ENCODE measurements around the gene DLG4. TPM values are rescaled to one million over a fixed set of nuclear protein-coding genes. Genes with fewer than 3 reads are reported as not detected.

Gene DLG4
- total RNA-seq, 2 donors from 2014 or later = 16.2 to 16.7 TPM

- peak within 1 kb of the TSS; percentile 79 for H3K27ac Mint-ChIP-seq
- DNase-seq = peak; percentile 95 to 98
- peaks cover 65% of the 10 kb centered on the region for H3K4me1 Mint-ChIP-seq (ENCODE audit: low read depth)
- peak; percentile 57 to 60 for ATAC-seq (replicated peaks in 1 of 2)
- H3K4me3 Mint-ChIP-seq = peak within 1 kb of the TSS; percentile 85 to 89
- no peaks in the 10 kb centered on the region for H3K9me3 Mint-ChIP-seq
- no peaks in the 10 kb centered on the region for H3K27me3 Mint-ChIP-seq (ENCODE audit: low read depth)
- H3K36me3 Mint-ChIP-seq (ENCODE audit: insufficient read depth in 2 of 2) = peaks cover 10 to 16% of the 10 kb centered on the region in 2 donors
These were observed 14.7 kb upstream of the DLG4 start, which contains the start of gene DVL2 for GRCh38 chr17:7234083-7234951. Gene DVL2, minus strand, starts transcription at chr17:7234517. Its CDS starts 255 bp downstream, at chr17:7234262.

GRCh38 chr17:7233701-7234082, 14.1 kb upstream of the DLG4 start:
- H3K4me1 Mint-ChIP-seq (ENCODE audit: low read depth) = peaks cover 65% of the 10 kb centered on the region
- H3K27me3 Mint-ChIP-seq (ENCODE audit: low read depth) = no peaks in the 10 kb centered on the region
- H3K9me3 Mint-ChIP-seq = no peaks in the 10 kb centered on the region
- H3K4me3 Mint-ChIP-seq = peak overlapping the region; percentile 85 to 89
- ATAC-seq (replicated peaks in 1 of 2) (peak; percentile 1 to 3), DNase-seq (no peak)
- peak overlapping the region; percentile 79 for H3K27ac Mint-ChIP-seq
- H3K36me3 Mint-ChIP-seq (ENCODE audit: insufficient read depth in 2 of 2) = peaks cover 8 to 15% of the 10 kb centered on the region in 2 donors

GRCh38 chr17:7232114-7232513, 12.5 kb upstream of the DLG4 start:
- H3K36me3 Mint-ChIP-seq (ENCODE audit: insufficient read depth in 2 of 2) = peaks cover 8 to 14% of the 10 kb centered on the region in 2 donors

GRCh38 chr17:7229504-7229903, 9.9 kb upstream of the DLG4 start:
- Mint-ChIP-seq H3K36me3 (ENCODE audit: insufficient read depth in 2 of 2) (peaks cover 6 to 8% of the 10 kb centered on the region in 2 donors), H3K9me3 (no peaks in the 10 kb centered on the region), H3K4me1 (ENCODE audit: low read depth) (peaks cover 40% of the 10 kb centered on the region), H3K27ac (no peak overlapping the region), H3K4me3 (no peak overlapping the region), H3K27me3 (ENCODE audit: low read depth) (no peaks in the 10 kb centered on the region)
- DNase-seq (no peak), ATAC-seq (replicated peaks in 1 of 2) (no peak)

More at GRCh38 chr17:7232114-7232513, 12.5 kb upstream of the DLG4 start:
- no peak for ATAC-seq (replicated peaks in 1 of 2)
- Mint-ChIP-seq H3K27me3 (ENCODE audit: low read depth) (no peaks in the 10 kb centered on the region), H3K9me3 (no peaks in the 10 kb centered on the region), H3K4me1 (ENCODE audit: low read depth) (peaks cover 66% of the 10 kb centered on the region), H3K27ac (no peak overlapping the region), H3K4me3 (peak overlapping the region; percentile 36 to 89)
- DNase-seq = no peak

GRCh38 chr17:7228920-7229319, 9.3 kb upstream of the DLG4 start:
- peaks cover 39% of the 10 kb centered on the region for H3K4me1 Mint-ChIP-seq (ENCODE audit: low read depth)
- H3K9me3 Mint-ChIP-seq = no peaks in the 10 kb centered on the region
- DNase-seq = no peak
- no peak for ATAC-seq (replicated peaks in 1 of 2)
- H3K4me3 Mint-ChIP-seq = no peak overlapping the region
- no peak overlapping the region for H3K27ac Mint-ChIP-seq
- no peaks in the 10 kb centered on the region for H3K27me3 Mint-ChIP-seq (ENCODE audit: low read depth)
- peaks cover 5 to 7% of the 10 kb centered on the region in 2 donors for H3K36me3 Mint-ChIP-seq (ENCODE audit: insufficient read depth in 2 of 2)

- Mint-ChIP-seq H3K27me3 (ENCODE audit: low read depth) (no peaks in the 10 kb centered on the region), H3K4me3 (no peak overlapping the region), H3K36me3 (ENCODE audit: insufficient read depth in 2 of 2) (peaks cover 5 to 6% of the 10 kb centered on the region in 2 donors), H3K27ac (no peak overlapping the region), H3K9me3 (no peaks in the 10 kb centered on the region), H3K4me1 (ENCODE audit: low read depth) (peaks cover 29% of the 10 kb centered on the region)
- DNase-seq (no peak), ATAC-seq (replicated peaks in 1 of 2) (no peak)
These were observed 7.4 kb upstream of the DLG4 start for GRCh38 chr17:7226721-7227710.

GRCh38 chr17:7225711-7226331, 6.2 kb upstream of the DLG4 start:
- H3K9me3 Mint-ChIP-seq = no peaks in the 10 kb centered on the region

GRCh38 chr17:7224661-7225111, 5.0 kb upstream of the DLG4 start:
- DNase-seq (no peak), ATAC-seq (replicated peaks in 1 of 2) (no peak)
- H3K36me3 Mint-ChIP-seq (ENCODE audit: insufficient read depth in 2 of 2) = peaks cover 3 to 4% of the 10 kb centered on the region in 2 donors
- peaks cover 29% of the 10 kb centered on the region for H3K4me1 Mint-ChIP-seq (ENCODE audit: low read depth)
- H3K27me3 Mint-ChIP-seq (ENCODE audit: low read depth) = no peaks in the 10 kb centered on the region
- no peak overlapping the region for H3K27ac Mint-ChIP-seq
- no peaks in the 10 kb centered on the region for H3K9me3 Mint-ChIP-seq
- H3K4me3 Mint-ChIP-seq = no peak overlapping the region

More at GRCh38 chr17:7225711-7226331, 6.2 kb upstream of the DLG4 start:
- Mint-ChIP-seq H3K4me1 (ENCODE audit: low read depth) (peaks cover 29% of the 10 kb centered on the region), H3K36me3 (ENCODE audit: insufficient read depth in 2 of 2) (peaks cover 5% of the 10 kb centered on the region in 2 donors), H3K27me3 (ENCODE audit: low read depth) (no peaks in the 10 kb centered on the region), H3K4me3 (no peak overlapping the region), H3K27ac (no peak overlapping the region)
- DNase-seq = no peak
- no peak for ATAC-seq (replicated peaks in 1 of 2)

GRCh38 chr17:7224110-7224509, 4.5 kb upstream of the DLG4 start:
- no peak overlapping the region for H3K4me3 Mint-ChIP-seq
- no peaks in the 10 kb centered on the region for H3K27me3 Mint-ChIP-seq (ENCODE audit: low read depth)
- peaks cover 1 to 4% of the 10 kb centered on the region in 2 donors for H3K36me3 Mint-ChIP-seq (ENCODE audit: insufficient read depth in 2 of 2)

GRCh38 chr17:7223375-7223774, 3.7 kb upstream of the DLG4 start:
- Mint-ChIP-seq H3K27me3 (ENCODE audit: low read depth) (no peaks in the 10 kb centered on the region), H3K36me3 (ENCODE audit: insufficient read depth in 2 of 2) (peaks cover 1 to 4% of the 10 kb centered on the region in 2 donors), H3K4me1 (ENCODE audit: low read depth) (peaks cover 42% of the 10 kb centered on the region), H3K27ac (no peak overlapping the region), H3K9me3 (no peaks in the 10 kb centered on the region), H3K4me3 (no peak overlapping the region)
- DNase-seq (no peak), ATAC-seq (replicated peaks in 1 of 2) (no peak)

More at GRCh38 chr17:7224110-7224509, 4.5 kb upstream of the DLG4 start:
- no peak for ATAC-seq (replicated peaks in 1 of 2)
- H3K4me1 Mint-ChIP-seq (ENCODE audit: low read depth) = peaks cover 35% of the 10 kb centered on the region
- H3K27ac Mint-ChIP-seq = no peak overlapping the region
- H3K9me3 Mint-ChIP-seq = no peaks in the 10 kb centered on the region
- DNase-seq = no peak

- DNase-seq = no peak
- no peaks in the 10 kb centered on the region for H3K9me3 Mint-ChIP-seq
- peaks cover 43% of the 10 kb centered on the region for H3K4me1 Mint-ChIP-seq (ENCODE audit: low read depth)
- H3K36me3 Mint-ChIP-seq (ENCODE audit: insufficient read depth in 2 of 2) = peaks cover 1 to 2% of the 10 kb centered on the region in 2 donors
- H3K27ac Mint-ChIP-seq = no peak overlapping the region
- no peak overlapping the region for H3K4me3 Mint-ChIP-seq
- no peak for ATAC-seq (replicated peaks in 1 of 2)
- no peaks in the 10 kb centered on the region for H3K27me3 Mint-ChIP-seq (ENCODE audit: low read depth)
These were observed 3.3 kb upstream of the DLG4 start for GRCh38 chr17:7222972-7223292.

- H3K27me3 Mint-ChIP-seq (ENCODE audit: low read depth) = no peaks in the 10 kb centered on the region
- H3K36me3 Mint-ChIP-seq (ENCODE audit: insufficient read depth in 2 of 2) = peaks cover 1 to 2% of the 10 kb centered on the region in 2 donors
- ATAC-seq (replicated peaks in 1 of 2) (no peak), DNase-seq (no peak)
- H3K9me3 Mint-ChIP-seq = no peaks in the 10 kb centered on the region
- peaks cover 46% of the 10 kb centered on the region for H3K4me1 Mint-ChIP-seq (ENCODE audit: low read depth)
- no peak overlapping the region for H3K4me3 Mint-ChIP-seq
- no peak overlapping the region for H3K27ac Mint-ChIP-seq
These were observed 2.7 kb upstream of the DLG4 start for GRCh38 chr17:7222093-7222971.

Measured in activated T-cell treated with anti-CD3 and anti-CD28 coated beads, Interleukin-2, amount 50 U/mL, for 72 hours (primary cell).